Endodermal cell (in vitro differentiated cells): ENCODE measurements around the gene RTBDN. TPM values are rescaled to one million over a fixed set of nuclear protein-coding genes. Genes with fewer than 3 reads are reported as not detected.

Source experiments
- DNase-seq: peaks from one replicate; pipeline ENCODE4 v3.0.0-alpha.2; 2017
- H3K27ac ChIP-seq: 2 replicates; pipeline ENCODE4 v1.5.1; 2013; ENCODE audit warnings: mild to moderate bottlenecking, low read depth, low read length, moderate library complexity
- H3K27me3 ChIP-seq: 2 replicates; pipeline ENCODE4 v1.6.1; 2013; ENCODE audit warnings: mild to moderate bottlenecking, low read length, moderate library complexity; ENCODE audit not compliant: insufficient read depth, control insufficient read depth, poor library complexity, severe bottlenecking
- H3K36me3 ChIP-seq: 2 replicates; pipeline ENCODE4 v1.7.0; 2013; ENCODE audit warnings: mild to moderate bottlenecking, low read length, moderate library complexity; ENCODE audit not compliant: control insufficient read depth, insufficient read depth
- H3K4me1 ChIP-seq: one replicate; pipeline ENCODE4 v1.7.0; 2013; ENCODE audit warnings: low read length; ENCODE audit not compliant: control insufficient read depth, insufficient read depth
- H3K4me3 ChIP-seq: 2 replicates; pipeline ENCODE4 v1.5.1; 2013; ENCODE audit warnings: mild to moderate bottlenecking, low read length, moderate library complexity
- H3K9ac ChIP-seq: 2 replicates; pipeline ENCODE4 v1.6.1; 2013; ENCODE audit warnings: mild to moderate bottlenecking, low read length, moderate library complexity; ENCODE audit not compliant: poor library complexity, severe bottlenecking; ENCODE audit errors: extremely low read depth
- H3K9me3 ChIP-seq: 2 replicates; pipeline ENCODE4 v1.6.1; 2013; ENCODE audit warnings: mild to moderate bottlenecking, low read length, moderate library complexity; ENCODE audit not compliant: control insufficient read depth
- H3K27ac Mint-ChIP-seq: 2 replicates; pipeline ENCODE4 v1.8.0; 2020; ENCODE audit warnings: mixed read lengths
- H3K27me3 Mint-ChIP-seq: 2 replicates; pipeline ENCODE4 v1.8.0; 2021; ENCODE audit warnings: mild to moderate bottlenecking, mixed read lengths; ENCODE audit not compliant: insufficient read depth
- H3K36me3 Mint-ChIP-seq: 2 replicates; pipeline ENCODE4 v1.8.0; 2020; ENCODE audit warnings: low read depth, mixed read lengths
- H3K4me1 Mint-ChIP-seq: 2 replicates; pipeline ENCODE4 v1.8.0; 2020; ENCODE audit warnings: mixed read lengths
- H3K4me3 Mint-ChIP-seq: 2 replicates; pipeline ENCODE4 v1.8.0; 2020; ENCODE audit warnings: mild to moderate bottlenecking, moderate library complexity, mixed read lengths
- H3K9me3 Mint-ChIP-seq: 2 replicates; pipeline ENCODE4 v1.8.0; 2020; ENCODE audit warnings: mild to moderate bottlenecking, mixed read lengths
- CTCF ChIP-seq: fragments of 200-600 bp; sonication (generic); conservative IDR thresholded peaks from 2 replicates; pipeline ENCODE4 v1.5.0; 2021; ENCODE audit warnings: antibody characterized with exemption, mild to moderate bottlenecking
- WGBS, 2 experiments: methylation state at CpG; one replicate each; pipeline versions ENCODE4 v1.1.5 to v1.1.7; 2013; ENCODE audit warnings: missing lambda C conversion rate in 2 of 2, mixed read lengths in 1 of 2; ENCODE audit not compliant: insufficient coverage in 1 of 2, insufficient read length in 1 of 2; 5-methylcytosine and 5-hydroxymethylcytosine counted together
- total RNA-seq, 2 donors: library from RNA; stranded (reverse); fragmentation: NEBNext Ultra II Directional in 1 of 2; extraction: Animal tissue kit (Norgen Biotek cat#: 25700) in 1 of 2; gene quantifications; 2 replicates in 1 of 2; 3 replicates in 1 of 2; pipeline ENCODE4 v1.2.1, GENCODE V29; 2021

Gene RTBDN
- total RNA-seq, 2 donors from 2014 or later, result 0.68 to 1.7 TPM

GRCh38 chr19:12859546-12859945, 25.2 kb upstream of the RTBDN start:
- H3K36me3 ChIP-seq, result no peaks in the 10 kb centered on the region
- no peaks in the 10 kb centered on the region for H3K4me1 ChIP-seq
- no peak overlapping the region for H3K27ac ChIP-seq
- H3K4me1 Mint-ChIP-seq, result no peaks in the 10 kb centered on the region
- peaks cover 3% of the 10 kb centered on the region for H3K9me3 Mint-ChIP-seq
- no peak for DNase-seq
- no peak overlapping the region for H3K4me3 ChIP-seq
- H3K9me3 ChIP-seq, result no peaks in the 10 kb centered on the region
- H3K27ac Mint-ChIP-seq, result no peak overlapping the region
- peaks cover 6% of the 10 kb centered on the region for H3K36me3 Mint-ChIP-seq
- peaks cover 6% of the 10 kb centered on the region for H3K27me3 Mint-ChIP-seq
- 90 to 95% methylated on average over 4 to 7 of the region's 7 CpGs for WGBS, 2 experiments
- no peak overlapping the region for H3K4me3 Mint-ChIP-seq
- no peak for TF ChIP-seq CTCF
- H3K27me3 ChIP-seq, result no peaks in the 10 kb centered on the region
- H3K9ac ChIP-seq, result no peak overlapping the region

GRCh38 chr19:12858041-12858928, 23.9 kb upstream of the RTBDN start:
- Mint-ChIP-seq H3K36me3 (peaks cover 8% of the 10 kb centered on the region), H3K4me3 (no peak overlapping the region), H3K27ac (no peak overlapping the region), H3K4me1 (no peaks in the 10 kb centered on the region), H3K27me3 (peaks cover 2% of the 10 kb centered on the region), H3K9me3 (peaks cover 3% of the 10 kb centered on the region)
- Histone ChIP-seq H3K9ac (no peak overlapping the region), H3K36me3 (no peaks in the 10 kb centered on the region), H3K4me1 (no peaks in the 10 kb centered on the region), H3K27me3 (no peaks in the 10 kb centered on the region), H3K27ac (no peak overlapping the region), H3K9me3 (no peaks in the 10 kb centered on the region), H3K4me3 (no peak overlapping the region)
- TF ChIP-seq CTCF, result no peak
- no peak for DNase-seq
- WGBS, 2 experiments, result 95 to 96% methylated on average over 24 to 35 of the region's 35 CpGs

- no peak overlapping the region for H3K27ac ChIP-seq
- Mint-ChIP-seq H3K4me3 (no peak overlapping the region), H3K27ac (no peak overlapping the region), H3K36me3 (peaks cover 8% of the 10 kb centered on the region), H3K9me3 (peaks cover 3% of the 10 kb centered on the region), H3K27me3 (no peaks in the 10 kb centered on the region), H3K4me1 (no peaks in the 10 kb centered on the region)
- no peak overlapping the region for H3K9ac ChIP-seq
- H3K4me1 ChIP-seq, result no peaks in the 10 kb centered on the region
- H3K9me3 ChIP-seq, result no peaks in the 10 kb centered on the region
- no peak for TF ChIP-seq CTCF
- no peak for DNase-seq
- no peaks in the 10 kb centered on the region for H3K36me3 ChIP-seq
- H3K27me3 ChIP-seq, result no peaks in the 10 kb centered on the region
- WGBS, 2 experiments, result no CpG with 5 or more reads among the region's 1 CpG
- no peak overlapping the region for H3K4me3 ChIP-seq
Observed at GRCh38 chr19:12856653-12857052, 22.3 kb upstream of the RTBDN start.
